HG03432 (cell line): ENCODE results near the gene LOXL3.
A peak's percentile ranks its signal among the peaks of the same experiment; 100 is the strongest.

ENCODE experiments used
- ATAC-seq: cut with Tn5 transposase; IDR thresholded peaks from one replicate; pipeline ENCODE4 v1.9.1; 2021; ENCODE audit warnings: mild to moderate bottlenecking, moderate library complexity; ENCODE audit not compliant: unreplicated experiment

LOXL3 gene

DNA sequence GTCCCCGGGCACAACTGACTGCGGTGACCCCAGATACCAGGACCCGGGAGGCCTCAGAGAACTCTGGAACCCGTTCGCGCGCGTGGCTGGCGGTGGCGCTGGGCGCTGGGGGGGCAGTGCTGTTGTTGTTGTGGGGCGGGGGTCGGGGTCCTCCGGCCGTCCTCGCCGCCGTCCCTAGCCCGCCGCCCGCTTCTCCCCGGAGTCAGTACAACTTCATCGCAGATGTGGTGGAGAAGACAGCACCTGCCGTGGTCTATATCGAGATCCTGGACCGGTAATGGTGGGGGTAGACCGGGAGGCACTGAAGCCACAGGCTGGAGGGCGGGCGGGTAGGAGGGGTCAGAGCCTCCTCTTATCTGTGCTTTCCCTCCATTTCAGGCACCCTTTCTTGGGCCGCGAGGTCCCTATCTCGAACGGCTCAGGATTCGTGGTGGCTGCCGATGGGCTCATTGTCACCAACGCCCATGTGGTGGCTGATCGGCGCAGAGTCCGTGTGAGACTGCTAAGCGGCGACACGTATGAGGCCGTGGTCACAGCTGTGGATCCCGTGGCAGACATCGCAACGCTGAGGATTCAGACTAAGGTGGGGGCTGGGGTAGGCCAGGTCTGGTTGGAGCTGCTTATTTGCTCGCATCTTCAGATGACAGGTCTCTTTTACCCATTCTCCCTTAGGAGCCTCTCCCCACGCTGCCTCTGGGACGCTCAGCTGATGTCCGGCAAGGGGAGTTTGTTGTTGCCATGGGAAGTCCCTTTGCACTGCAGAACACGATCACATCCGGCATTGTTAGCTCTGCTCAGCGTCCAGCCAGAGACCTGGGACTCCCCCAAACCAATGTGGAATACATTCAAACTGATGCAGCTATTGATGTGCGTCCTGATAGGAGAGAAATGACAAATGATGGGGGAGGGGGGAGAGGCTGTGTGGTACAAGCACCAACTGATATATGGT, 23.2 kb downstream of the LOXL3 start:
- peak; percentile 29 for ATAC-seq

DNA sequence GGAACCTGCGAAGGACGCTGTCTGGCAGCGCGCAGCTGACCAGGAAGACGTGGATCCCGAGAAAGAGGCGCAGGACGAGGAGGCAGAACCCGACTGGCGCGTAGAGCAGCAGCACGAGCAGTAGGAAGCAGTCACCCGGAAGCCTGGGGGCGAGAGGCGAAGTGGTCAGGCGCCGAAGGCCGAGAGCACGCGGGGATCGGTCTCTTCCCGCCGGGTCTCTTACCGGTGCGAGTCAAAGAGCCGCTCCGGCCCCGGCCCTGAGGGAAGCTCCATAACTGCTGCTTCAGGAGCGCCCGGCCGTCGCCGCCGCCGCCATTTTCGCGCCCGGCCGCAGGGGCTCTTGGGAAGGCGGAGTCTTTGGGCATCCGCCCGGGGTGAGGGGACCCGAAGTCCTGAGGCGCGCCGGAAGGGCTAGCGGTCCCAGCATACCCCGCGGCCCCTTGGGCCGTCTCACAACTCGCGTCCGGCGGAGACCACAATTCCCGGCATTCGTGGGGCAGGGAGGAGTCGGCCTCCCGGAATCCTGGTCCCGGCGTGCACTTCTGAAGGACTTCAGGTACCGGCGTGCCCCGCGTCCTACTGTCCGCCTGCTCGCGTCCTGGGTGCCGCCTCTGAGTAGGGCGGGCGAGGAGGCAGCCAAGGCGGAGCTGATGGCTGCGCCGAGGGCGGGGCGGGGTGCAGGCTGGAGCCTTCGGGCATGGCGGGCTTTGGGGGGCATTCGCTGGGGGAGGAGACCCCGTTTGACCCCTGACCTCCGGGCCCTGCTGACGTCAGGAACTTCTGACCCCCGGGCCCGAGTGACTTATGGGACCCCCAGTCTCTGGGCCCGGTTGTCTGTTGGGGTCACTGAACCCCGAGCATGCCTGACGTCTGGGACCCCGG, 24.1 kb downstream of the LOXL3 start, which contains the start of the genes AUP1 and HTRA2:
Gene AUP1 (minus strand): TSS at position 350 of the 882 bp plus-strand sequence. CDS start 77 bp downstream, at position 273.
Gene HTRA2 (plus strand): TSS at position 577 of the 882 bp plus-strand sequence. CDS start 74 bp downstream, at position 651.
- peak; percentile 84 for ATAC-seq

DNA sequence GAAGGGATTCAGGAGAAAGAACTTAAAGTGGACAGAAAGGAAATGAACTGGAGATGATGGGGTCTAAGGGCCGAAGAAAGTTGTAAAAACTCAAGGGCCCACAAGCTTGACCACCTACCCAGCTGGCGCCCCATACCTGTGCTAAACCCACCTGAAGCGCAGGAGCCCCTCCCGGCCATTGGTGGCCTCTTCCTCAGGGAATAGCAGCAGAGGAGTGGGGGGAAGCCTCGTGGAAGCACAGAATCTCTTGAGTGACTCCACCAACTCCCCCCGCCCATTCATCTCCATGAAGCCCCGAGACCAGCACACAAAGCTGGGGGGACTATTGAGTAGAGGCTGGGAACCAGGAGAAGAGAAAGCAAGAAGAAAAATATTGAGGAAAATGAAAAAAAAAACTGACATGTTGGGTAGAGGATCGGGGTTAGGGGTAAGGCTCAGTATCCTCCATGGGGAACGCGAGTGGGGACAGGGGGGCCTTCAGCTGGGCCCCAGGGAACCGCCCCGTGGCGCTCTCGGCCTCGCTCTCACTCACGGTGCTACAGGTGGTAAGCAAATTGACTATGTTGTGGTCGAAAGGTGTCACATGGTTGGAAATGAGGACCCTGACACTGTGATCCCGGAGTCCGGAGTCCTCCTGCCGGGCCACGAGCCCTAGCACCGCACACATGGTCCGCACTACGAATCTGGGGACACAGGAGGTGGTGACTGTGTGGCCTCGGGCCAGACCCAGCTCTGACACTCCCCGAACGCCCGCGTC, 25.0 kb downstream of the LOXL3 start:
- ATAC-seq = peak; percentile 6

DNA sequence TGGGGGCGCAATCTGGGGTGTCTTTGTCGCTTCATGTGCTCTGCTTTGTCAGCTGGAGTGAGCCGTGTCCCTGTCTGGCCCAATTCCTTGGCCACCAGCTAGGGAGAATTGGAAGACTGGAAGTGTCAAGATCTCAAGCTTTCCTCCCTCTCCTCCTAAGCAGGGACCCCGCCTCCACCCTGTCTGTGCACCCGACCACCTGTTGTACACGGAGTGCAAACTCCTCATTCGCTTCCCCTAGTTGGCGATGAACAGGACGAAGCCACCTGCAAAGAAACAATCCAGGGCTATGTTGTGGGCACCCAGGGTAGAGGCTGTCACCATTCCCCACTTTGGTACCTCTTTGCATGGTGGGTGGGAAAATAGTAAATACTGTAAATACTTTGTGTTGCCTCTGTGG, 26.0 kb downstream of the LOXL3 start:
- no peak for ATAC-seq

DNA sequence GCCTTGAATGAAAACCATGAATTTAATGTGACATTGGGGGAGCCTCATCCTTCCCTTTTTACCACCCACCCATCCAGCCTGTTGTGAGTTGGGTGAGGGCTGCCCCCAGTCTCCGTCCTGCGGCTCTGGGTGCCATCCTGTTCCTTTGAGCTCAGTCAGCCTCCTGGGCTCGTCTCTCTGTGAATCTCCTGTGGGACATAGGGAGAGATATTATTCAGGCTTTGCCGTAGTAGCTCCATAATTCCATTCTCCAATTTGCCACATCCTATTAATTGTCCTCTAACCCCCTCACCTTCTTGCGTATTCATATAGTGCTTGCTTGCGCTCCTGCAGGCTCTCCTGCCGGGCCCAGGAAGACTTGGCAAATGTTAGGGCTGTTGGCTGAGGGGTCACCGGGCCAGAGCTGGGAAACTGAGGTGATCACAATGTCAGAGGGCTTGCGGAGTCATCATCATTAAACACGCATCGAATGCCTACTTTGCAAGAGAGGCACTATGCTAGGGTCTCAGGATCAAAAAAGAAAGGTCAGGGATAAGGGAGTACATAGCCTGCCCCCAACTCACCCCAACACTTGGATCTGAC, 27.0 kb downstream of the LOXL3 start:
- no peak for ATAC-seq

DNA sequence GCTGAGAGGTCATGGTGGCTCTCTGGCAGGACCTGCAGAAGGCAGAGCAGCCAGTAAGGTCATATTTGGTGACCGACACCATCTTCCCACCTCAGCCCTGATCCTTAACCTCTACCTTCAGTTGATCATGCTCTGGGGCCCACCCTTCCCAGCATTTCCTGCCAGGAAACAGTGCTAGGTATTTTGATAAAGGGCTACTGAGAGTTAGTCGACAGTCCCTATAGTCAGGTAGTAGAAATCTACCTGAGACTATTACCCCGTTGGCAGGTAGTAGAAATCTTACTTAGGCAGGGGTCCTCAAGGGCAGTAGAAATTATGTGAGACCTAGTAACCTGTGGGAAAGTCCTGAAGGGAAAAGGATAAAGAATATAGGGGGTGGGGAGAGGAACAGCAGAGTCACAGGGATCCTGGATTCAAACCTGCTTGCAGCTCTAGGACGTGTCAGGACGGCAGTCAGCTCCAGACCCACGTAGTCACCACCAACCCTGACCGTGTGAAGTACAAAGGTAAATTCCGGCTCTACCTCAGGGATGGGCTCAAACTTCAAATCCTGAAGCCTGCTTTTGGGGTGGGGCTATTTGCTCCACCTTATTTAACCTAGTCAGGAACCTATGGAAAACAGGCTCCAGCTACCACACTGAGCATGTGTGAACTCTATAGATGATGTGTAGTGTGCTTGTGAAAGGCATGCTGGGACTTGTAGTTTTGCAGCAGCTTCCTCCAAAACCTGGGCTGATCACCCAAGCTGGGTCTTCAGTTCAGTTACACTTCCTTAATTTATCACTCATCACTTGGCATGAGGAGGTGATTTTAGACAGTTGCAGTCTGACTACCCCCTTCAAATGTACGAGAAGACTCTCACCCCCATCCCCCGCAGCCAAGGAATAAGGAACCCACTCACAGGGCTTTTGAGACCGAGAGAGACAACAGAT, 27.8 kb downstream of the LOXL3 start, which contains the start of gene DQX1:
Gene DQX1 (minus strand): TSS at position 515 of the 932 bp plus-strand sequence. CDS start 502 bp downstream, at position 13.
- no peak for ATAC-seq

DNA sequence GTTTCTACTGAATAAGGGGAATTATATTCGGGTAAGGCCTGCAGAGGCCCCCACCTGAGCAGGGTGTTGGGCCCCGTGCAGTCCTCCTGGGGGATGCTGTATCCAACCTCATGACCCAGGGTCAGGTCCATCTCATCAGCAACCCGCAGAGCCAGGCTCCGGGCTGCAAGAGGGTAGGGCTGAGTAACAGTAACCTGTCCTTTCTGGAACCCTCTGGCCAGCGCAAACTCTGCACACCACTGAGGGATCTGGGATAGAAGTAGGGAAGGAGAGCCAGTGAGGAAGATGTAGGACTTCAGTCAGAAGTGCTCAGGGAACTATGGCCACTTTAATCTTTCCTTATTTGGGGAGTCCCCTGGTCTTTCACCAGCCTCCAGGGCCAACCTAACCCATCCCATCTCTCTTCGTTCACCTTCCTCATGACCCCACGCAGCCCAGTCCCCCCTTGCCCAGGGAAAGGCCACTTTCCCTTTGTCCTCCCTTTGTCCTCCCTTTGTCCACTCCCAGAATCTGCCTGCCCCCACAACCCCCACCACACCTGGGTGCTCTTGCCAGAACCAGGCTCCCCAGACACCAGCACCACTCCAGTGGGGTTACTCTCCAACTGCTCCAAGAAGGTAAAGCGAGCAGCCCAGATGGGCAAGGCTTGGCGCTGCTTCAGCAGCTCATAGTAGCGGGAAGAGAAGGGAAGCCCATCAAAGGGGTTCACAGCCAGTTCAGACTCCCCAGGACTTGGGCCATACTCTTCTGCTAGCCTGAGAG, 28.6 kb downstream of the LOXL3 start:
- ATAC-seq = no peak

DNA sequence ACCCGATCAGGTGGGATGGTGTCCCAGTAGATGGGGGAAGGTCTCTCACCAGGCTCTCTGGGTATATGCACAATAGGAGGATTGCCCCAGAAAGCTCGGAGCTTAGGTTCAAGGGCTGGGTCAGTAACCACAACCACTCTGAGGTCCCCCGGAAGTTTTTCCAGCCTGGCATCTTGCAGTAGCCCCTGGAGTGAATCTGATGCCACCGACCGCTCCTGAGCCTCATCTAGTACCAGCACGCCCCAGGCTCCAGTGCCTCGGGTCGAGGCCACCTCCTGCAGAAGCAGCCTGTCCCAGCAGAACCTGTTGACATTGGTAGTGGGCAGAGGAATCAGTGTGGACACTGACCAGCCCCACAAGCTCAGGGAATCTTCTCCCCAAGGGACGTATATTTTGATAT, 29.7 kb downstream of the LOXL3 start:
- no peak for ATAC-seq

DNA sequence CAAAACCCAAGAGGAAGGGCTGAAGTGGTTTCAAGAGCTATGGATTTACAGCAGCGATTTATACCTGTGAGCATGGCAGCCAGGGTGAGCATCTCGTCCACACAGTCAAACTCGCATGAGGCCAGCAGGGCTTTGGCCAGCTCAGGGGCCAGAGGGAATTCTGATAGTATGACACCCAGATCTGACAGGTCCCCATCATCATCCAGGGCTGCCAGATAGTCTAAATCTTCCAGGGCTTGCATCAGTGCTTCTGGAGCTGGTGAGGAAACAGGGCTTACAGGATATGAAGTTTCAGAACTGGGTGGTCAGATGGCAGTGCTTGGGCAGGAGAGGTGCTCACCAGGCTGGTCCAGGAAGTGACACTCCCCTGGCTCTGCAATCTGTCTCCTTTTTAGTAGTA, 31.2 kb downstream of the LOXL3 start:
- ATAC-seq = no peak

DNA sequence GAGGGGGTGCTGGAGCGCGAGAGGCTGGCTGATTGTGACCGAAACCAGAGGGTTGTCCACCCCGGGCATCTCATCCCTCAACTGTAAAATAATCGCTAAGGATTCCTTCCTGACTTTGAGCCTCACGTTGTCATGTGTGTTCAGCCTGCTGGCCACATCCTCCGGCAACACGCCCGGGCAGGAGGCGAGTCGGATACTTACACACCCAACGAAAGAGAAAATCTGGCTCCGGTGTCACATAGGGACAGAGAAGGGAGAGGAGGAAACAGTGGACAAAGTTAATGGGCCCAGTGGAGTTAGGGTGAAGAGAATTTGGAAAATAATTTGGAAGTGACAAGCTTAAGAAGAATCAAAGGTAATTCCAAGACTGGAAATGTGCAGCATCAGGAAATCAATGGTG, 37.1 kb downstream of the LOXL3 start:
- no peak for ATAC-seq

DNA sequence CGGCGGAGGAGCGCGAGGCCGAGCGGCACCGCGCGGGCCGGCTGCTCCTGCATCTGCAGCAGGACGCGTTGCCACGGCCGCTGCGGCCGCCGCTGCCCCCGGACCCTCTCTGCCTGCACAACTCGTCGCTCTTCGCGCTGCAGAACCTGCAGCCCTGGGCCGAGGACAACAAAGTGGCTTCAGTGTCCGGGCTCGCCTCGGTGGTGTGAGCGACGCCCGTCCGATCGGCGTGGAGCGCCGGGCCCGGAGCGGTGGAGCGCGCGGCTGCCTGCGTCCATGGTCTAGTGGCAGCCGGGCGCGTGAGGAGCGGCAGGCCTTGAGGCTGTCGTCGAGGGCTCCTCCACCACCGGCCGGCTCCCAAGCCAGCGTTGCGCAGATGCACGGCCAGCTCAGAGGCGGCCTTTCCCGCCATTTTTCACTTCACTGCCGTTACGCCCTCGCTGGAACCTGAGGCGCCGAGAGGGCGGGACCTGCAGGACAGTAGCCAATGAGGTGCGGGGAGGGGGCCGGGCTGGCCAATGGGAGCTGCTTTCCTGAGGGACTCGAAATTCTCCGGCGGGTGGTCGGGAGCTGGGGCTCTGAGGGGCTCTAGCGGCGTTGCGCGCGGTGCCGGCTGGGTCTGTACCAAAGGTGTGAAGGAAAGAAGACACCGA, 37.6 kb downstream of the LOXL3 start:
- ATAC-seq = peak; percentile 76

DNA sequence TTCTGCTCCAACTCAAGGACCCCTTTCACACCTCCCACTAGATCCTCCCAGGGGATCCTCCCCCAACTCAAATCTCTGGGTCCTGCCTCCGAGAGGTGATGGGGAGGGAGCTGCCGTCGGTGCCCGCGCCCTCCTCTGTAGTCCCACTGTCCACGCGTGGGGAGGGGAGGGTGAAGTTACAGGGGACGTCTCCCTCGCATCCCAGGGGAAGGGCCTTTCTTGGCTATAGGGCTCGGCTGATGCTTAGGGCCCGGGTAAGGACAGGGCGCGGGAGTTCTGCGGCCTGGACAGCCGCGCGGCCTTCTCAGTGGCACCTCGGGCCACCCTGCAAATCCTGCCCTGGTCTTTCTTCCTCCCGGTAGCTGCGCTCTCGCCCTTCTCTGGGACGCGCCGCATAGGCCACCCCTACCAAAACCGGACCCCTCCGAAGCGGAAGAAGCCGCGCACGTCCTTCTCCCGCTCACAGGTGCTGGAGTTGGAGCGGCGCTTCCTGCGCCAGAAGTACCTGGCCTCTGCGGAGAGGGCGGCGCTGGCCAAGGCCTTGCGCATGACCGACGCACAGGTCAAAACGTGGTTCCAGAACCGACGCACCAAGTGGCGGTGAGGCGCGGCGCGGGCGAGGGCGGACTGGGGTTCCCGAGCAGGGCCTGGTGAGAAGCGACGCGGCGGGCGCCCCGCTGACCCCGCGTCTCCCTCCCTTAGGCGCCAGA, 38.3 kb downstream of the LOXL3 start:
- no peak for ATAC-seq

DNA sequence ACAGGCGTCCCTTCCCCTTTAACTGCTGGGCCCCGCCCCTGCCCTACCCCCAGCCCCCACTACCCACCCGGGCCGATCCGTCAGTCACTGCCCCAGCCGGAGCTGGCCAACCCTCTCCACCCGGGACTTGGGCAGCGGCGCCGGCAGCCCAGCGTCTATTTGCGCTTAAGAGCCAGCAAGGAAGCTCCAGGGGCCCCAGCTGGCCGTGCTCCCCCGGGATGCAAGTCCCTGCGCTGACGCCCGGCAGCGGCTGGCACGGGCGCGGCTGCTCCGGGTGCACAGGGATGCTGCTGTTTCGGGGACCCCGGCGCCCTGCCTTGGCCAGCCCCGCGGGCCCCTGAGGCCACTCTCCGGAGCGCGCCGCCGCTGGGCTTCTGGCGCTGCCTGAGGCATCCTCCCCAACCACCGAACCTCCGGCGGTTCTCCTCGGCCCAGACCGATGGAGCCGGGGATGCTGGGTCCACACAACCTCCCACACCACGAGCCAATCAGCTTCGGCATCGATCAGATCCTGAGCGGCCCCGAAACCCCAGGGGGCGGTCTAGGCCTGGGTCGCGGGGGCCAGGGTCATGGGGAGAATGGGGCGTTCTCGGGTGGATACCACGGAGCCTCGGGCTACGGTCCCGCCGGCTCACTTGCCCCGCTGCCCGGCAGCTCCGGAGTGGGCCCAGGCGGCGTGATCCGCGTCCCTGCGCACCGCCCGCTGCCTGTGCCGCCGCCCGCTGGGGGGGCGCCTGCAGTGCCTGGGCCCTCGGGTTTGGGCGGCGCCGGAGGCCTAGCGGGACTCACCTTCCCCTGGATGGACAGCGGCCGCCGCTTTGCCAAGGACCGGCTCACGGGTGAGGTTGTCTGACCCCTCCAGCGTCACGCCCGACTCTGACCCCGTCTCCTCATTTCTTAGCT, 39.1 kb downstream of the LOXL3 start, which contains the start of gene TLX2:
Gene TLX2 (plus strand): TSS at position 83 of the 903 bp plus-strand sequence. CDS start 357 bp downstream, at position 440.
- no peak for ATAC-seq

DNA sequence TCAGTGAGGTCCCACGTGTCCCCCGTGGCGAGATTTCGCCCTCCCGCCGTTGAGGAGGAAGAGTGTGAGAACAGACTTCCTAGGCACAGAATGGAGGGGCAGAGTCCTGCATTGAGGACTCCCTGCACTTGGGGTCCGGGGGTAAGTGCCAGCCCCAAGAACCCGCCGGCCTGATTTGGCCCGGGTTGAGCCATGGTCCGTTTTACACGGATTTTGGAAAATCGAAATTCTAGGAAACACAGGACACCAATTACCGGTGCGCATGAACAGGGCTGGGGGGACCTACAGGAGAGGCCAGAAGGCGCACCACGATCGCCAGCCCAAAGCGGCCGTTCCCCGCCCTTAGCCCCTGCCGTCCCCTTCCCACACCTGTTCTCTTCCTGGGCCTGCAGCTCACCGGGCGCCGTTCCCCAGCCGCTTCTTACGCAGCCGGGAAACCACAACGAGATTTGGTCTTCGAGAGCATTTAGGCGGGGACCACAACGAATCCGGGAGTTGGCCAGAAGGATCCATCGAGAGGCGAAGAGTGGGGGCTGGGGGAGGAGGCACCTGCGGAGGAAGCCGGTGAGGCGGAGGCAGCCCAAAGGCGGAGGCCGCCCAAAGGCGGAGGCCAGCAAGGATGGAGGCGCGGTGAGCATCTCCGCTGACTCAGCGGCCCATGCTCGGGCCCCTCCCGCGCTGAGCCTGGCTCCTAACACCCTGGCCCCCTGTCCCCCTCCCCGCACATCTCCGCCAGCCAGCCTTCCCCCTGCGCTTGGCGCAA, 40.0 kb downstream of the LOXL3 start:
- ATAC-seq = no peak
